NCI-H1694 (cell line): Measurements from ENCODE around the gene CMPK2.

Experiments
- DNase-seq: peaks from one replicate; lab custom pipeline; 2025; lab: John Stamatoyannopoulos, UW

The CMPK2 gene

GRCh38 chr2:6841537-6842287, 24.0 kb downstream of the CMPK2 start:
- DNase-seq, result no peak

- no peak for DNase-seq
Observed at GRCh38 chr2:6838673-6839319, 26.9 kb downstream of the CMPK2 start.

GRCh38 chr2:6835467-6835866, 30.2 kb downstream of the CMPK2 start:
- DNase-seq, result no peak

- no peak for DNase-seq
Observed at GRCh38 chr2:6834163-6834562, 31.5 kb downstream of the CMPK2 start.

GRCh38 chr2:6833300-6833604, 32.5 kb downstream of the CMPK2 start:
- no peak for DNase-seq

GRCh38 chr2:6832596-6833299, 33.0 kb downstream of the CMPK2 start:
- DNase-seq, result no peak

GRCh38 chr2:6831229-6831628, 34.5 kb downstream of the CMPK2 start:
- DNase-seq, result no peak

GRCh38 chr2:6828299-6828584, 37.5 kb downstream of the CMPK2 start:
- DNase-seq, result peak; percentile 89

GRCh38 chr2:6827566-6828298, 38.0 kb downstream of the CMPK2 start:
- no peak for DNase-seq

- peak; percentile 14 for DNase-seq
Observed at GRCh38 chr2:6826081-6826913, 39.4 kb downstream of the CMPK2 start.

- no peak for DNase-seq
Observed at GRCh38 chr2:6824962-6825361, 40.7 kb downstream of the CMPK2 start.

- DNase-seq, result no peak
Observed at GRCh38 chr2:6823111-6823510, 42.6 kb downstream of the CMPK2 start.

GRCh38 chr2:6822406-6822805, 43.3 kb downstream of the CMPK2 start:
- no peak for DNase-seq

- DNase-seq, result no peak
Observed at GRCh38 chr2:6820903-6821584, 44.7 kb downstream of the CMPK2 start.

GRCh38 chr2:6820236-6820635, 45.5 kb downstream of the CMPK2 start:
- DNase-seq, result no peak

GRCh38 chr2:6819668-6820067, 46.0 kb downstream of the CMPK2 start:
- no peak for DNase-seq

GRCh38 chr2:6818012-6818411, 47.7 kb downstream of the CMPK2 start:
- no peak for DNase-seq

GRCh38 chr2:6814869-6815268, 50.8 kb downstream of the CMPK2 start:
- DNase-seq, result no peak

GRCh38 chr2:6814312-6814711, 51.4 kb downstream of the CMPK2 start:
- no peak for DNase-seq

GRCh38 chr2:6813573-6813972, 52.1 kb downstream of the CMPK2 start:
- DNase-seq, result no peak

GRCh38 chr2:6812857-6813530, 52.7 kb downstream of the CMPK2 start:
- DNase-seq, result no peak
